ENCODE data around the gene ASB18. TPM values are rescaled to one million over a fixed set of nuclear protein-coding genes. Genes with fewer than 3 reads are reported as not detected.

ASB18 gene
- total RNA-seq, 1 experiment from 2014 or later, result not detected

- TF ChIP-seq MAX (IDR thresholded peaks at IDR 0.05), result no peak
Observed at GRCh38 chr2:236171181-236171679, 93.0 kb downstream of the ASB18 start (continued).

GRCh38 chr2:236170590-236171165 is 93.5 kb downstream of the ASB18 start:
- BruUV-seq (replicated peaks), result no TSS peak

More at GRCh38 chr2:236170590-236171165, 93.5 kb downstream of the ASB18 start:
- no peaks in the 10 kb centered on the region for H3K9me2 ChIP-seq (ENCODE audit: insufficient read depth)
- H3K4me3 ChIP-seq (replicated peaks in 1 of 2; ENCODE audit: low read depth in 1 of 2, low read length in 2 of 2), result no peak overlapping the region
- H3K4me1 ChIP-seq (ENCODE audit: control insufficient read depth in 1 of 2, insufficient read depth in 2 of 2, low read length in 2 of 2), result peaks cover 10 to 39% of the 10 kb centered on the region in 2 experiments
- ChIA-PET CTCF (interaction anchor here (1.0 kb wide), 1 partner anchor 10 kb away, joined by 3 read pairs; no protein-coding TSS in a partner anchor), RAD21 (ENCODE audit: low non-redundant PET in 1 of 2, low total read pairs in 2 of 2, uncharacterized antibody in 2 of 2, unreplicated experiment in 2 of 2) (no interaction called here), POLR2A (no interaction called here)
- peaks cover 49% of the 10 kb centered on the region for H3K79me2 ChIP-seq (ENCODE audit: insufficient read depth, low read length)
- no peak overlapping the region for H3K27ac ChIP-seq (ENCODE audit: low read depth, low read length)
- H3K9ac ChIP-seq (ENCODE audit: low read length), result no peak overlapping the region
- H3K27me3 ChIP-seq (ENCODE audit: insufficient read depth, low read length), result no peaks in the 10 kb centered on the region
- H4K20me1 ChIP-seq (ENCODE audit: insufficient read depth), result no peaks in the 10 kb centered on the region; the same call in 1 of the 2 replicates
- no peak for TF ChIP-seq ZBTB33 (IDR thresholded peaks at IDR 0.05; ENCODE audit: extremely low read depth, insufficient replicate concordance, low read length)
- no peak for TF ChIP-seq EZH2phosphoT487 (IDR thresholded peaks at IDR 0.05; ENCODE audit: borderline replicate concordance)
- no peak for TF ChIP-seq JUND (IDR thresholded peaks at IDR 0.05)
- TF ChIP-seq POLR2A (IDR thresholded peaks at IDR 0.05; ENCODE audit: borderline replicate concordance, extremely low read depth, insufficient read depth, insufficient read length), result no peak
- no peak for TF ChIP-seq ELF1 (IDR thresholded peaks at IDR 0.05; ENCODE audit: borderline replicate concordance, low read depth)
- no peak for TF ChIP-seq SP1 (IDR thresholded peaks at IDR 0.05; ENCODE audit: low read depth)
- TF ChIP-seq SRF (IDR thresholded peaks at IDR 0.05; ENCODE audit: low read depth), result no peak
- TF ChIP-seq FOSL1 (IDR thresholded peaks at IDR 0.05; ENCODE audit: low read depth), result no peak
- TF ChIP-seq RAD21 (IDR thresholded peaks at IDR 0.05; ENCODE audit: low read depth), result no peak
- no peak overlapping the region for H2AFZ ChIP-seq (ENCODE audit: low read depth, low read length, poor library complexity, severe bottlenecking)
- H3K9me3 ChIP-seq (ENCODE audit: control insufficient read depth in 1 of 2, insufficient read depth in 1 of 2, low read depth in 1 of 2, low read length in 2 of 2), result no peaks in the 10 kb centered on the region
- intact Hi-C loops (cut with micrococcal nuclease), result no loop called here
- H3K36me3 ChIP-seq (ENCODE audit: control insufficient read depth in 1 of 2, insufficient read depth in 2 of 2, low read length in 2 of 2), result peaks cover 0 to 21% of the 10 kb centered on the region in 2 experiments; a peak in 1 of 4 replicates
- DNase-seq (ENCODE audit: low read depth, low spot score) (no peak), ATAC-seq (no peak)
- no peak overlapping the region for H3K4me2 ChIP-seq (ENCODE audit: low read length)
